NOMO-1 (cell line): Measurements from ENCODE around the gene PPP3CA.

Experiments used
- DNase-seq, 2 experiments: peaks; one replicate each; lab custom pipeline; 2025; ENCODE audit not compliant: unreplicated experiment in 2 of 2; lab: John Stamatoyannopoulos, UW

The PPP3CA gene

GRCh38 chr4:101347267-101347556 lies at the start of gene PPP3CA:
Gene PPP3CA (minus strand): TSS chr4:101347526.
- DNase-seq, result peak; percentile 67 to 74

GRCh38 chr4:101393256-101393655 lies 45.9 kb upstream of the PPP3CA start:
- no peak for DNase-seq

GRCh38 chr4:101370663-101371210 lies 23.4 kb upstream of the PPP3CA start:
- no peak for DNase-seq

- DNase-seq, result no peak
Observed at GRCh38 chr4:101367201-101367600, 19.9 kb upstream of the PPP3CA start.

- no peak for DNase-seq
Observed at GRCh38 chr4:101366331-101366730, 19.0 kb upstream of the PPP3CA start.

- no peak for DNase-seq
Observed at GRCh38 chr4:101357751-101358150, 10.4 kb upstream of the PPP3CA start.

- no peak for DNase-seq
Observed at GRCh38 chr4:101356928-101357327, 9.6 kb upstream of the PPP3CA start.

GRCh38 chr4:101355767-101356702 lies 8.7 kb upstream of the PPP3CA start:
- peak in 1 of 2 experiments; percentile 10 for DNase-seq

- peak in 1 of 2 experiments; percentile 45 for DNase-seq
Observed at GRCh38 chr4:101355246-101355645, 7.9 kb upstream of the PPP3CA start.

GRCh38 chr4:101349801-101350064 lies 2.4 kb upstream of the PPP3CA start:
- DNase-seq, result no peak

GRCh38 chr4:101348995-101349800 lies 1.9 kb upstream of the PPP3CA start:
- DNase-seq, result no peak

GRCh38 chr4:101348367-101348827 lies 1.1 kb upstream of the PPP3CA start:
- DNase-seq, result no peak

GRCh38 chr4:101347557-101348366 lies 436 bp upstream of the PPP3CA start:
- peak; percentile 91 to 94 for DNase-seq

GRCh38 chr4:101346351-101347266 lies 717 bp downstream of the PPP3CA start:
- DNase-seq, result peak; percentile 73 to 78

GRCh38 chr4:101345596-101346350 lies 1.6 kb downstream of the PPP3CA start:
- peak; percentile 37 to 78 for DNase-seq

- DNase-seq, result peak; percentile 26 to 55
Observed at GRCh38 chr4:101345271-101345595, 2.1 kb downstream of the PPP3CA start.

- no peak for DNase-seq
Observed at GRCh38 chr4:101339332-101339731, 8.0 kb downstream of the PPP3CA start.

GRCh38 chr4:101337688-101338087 lies 9.6 kb downstream of the PPP3CA start:
- DNase-seq, result no peak

- no peak for DNase-seq
Observed at GRCh38 chr4:101334963-101335572, 12.3 kb downstream of the PPP3CA start.
